HG03066 (cell line): ENCODE results near the gene ARID2.

Experiments used
- ATAC-seq: cut with Tn5 transposase; IDR thresholded peaks from one replicate; pipeline ENCODE4 v1.9.1; 2021; ENCODE audit warnings: low read depth; ENCODE audit not compliant: unreplicated experiment

Gene ARID2

GRCh38 chr12:45721369-45721768, 8.1 kb upstream of the ARID2 start:
- ATAC-seq = no peak

GRCh38 chr12:45721954-45722353, 7.6 kb upstream of the ARID2 start:
- ATAC-seq = no peak

GRCh38 chr12:45725631-45726602, 3.6 kb upstream of the ARID2 start:
- ATAC-seq = no peak

- ATAC-seq = no peak
Observed at GRCh38 chr12:45726603-45727300, 2.8 kb upstream of the ARID2 start.

GRCh38 chr12:45727301-45727979, 2.1 kb upstream of the ARID2 start:
- ATAC-seq = peak; percentile 46

- peak; percentile 0 for ATAC-seq
Observed at GRCh38 chr12:45727980-45728629, 1.4 kb upstream of the ARID2 start.

GRCh38 chr12:45728630-45729232, 775 bp upstream of the ARID2 start:
- peak; percentile 44 for ATAC-seq

GRCh38 chr12:45730084-45730347, 510 bp downstream of the ARID2 start:
- no peak for ATAC-seq

GRCh38 chr12:45730348-45731189, 1.1 kb downstream of the ARID2 start:
- no peak for ATAC-seq

GRCh38 chr12:45731190-45731775, 1.8 kb downstream of the ARID2 start:
- ATAC-seq = no peak

GRCh38 chr12:45732250-45732649, 2.7 kb downstream of the ARID2 start:
- ATAC-seq = no peak

- ATAC-seq = no peak
Observed at GRCh38 chr12:45732936-45733335, 3.4 kb downstream of the ARID2 start.

GRCh38 chr12:45737638-45738037, 8.1 kb downstream of the ARID2 start:
- ATAC-seq = no peak

- ATAC-seq = no peak
Observed at GRCh38 chr12:45742590-45742989, 13.1 kb downstream of the ARID2 start.

GRCh38 chr12:45743247-45743646, 13.7 kb downstream of the ARID2 start:
- no peak for ATAC-seq

- ATAC-seq = no peak
Observed at GRCh38 chr12:45745861-45746277, 16.4 kb downstream of the ARID2 start.

GRCh38 chr12:45756666-45757065, 27.2 kb downstream of the ARID2 start:
- no peak for ATAC-seq

GRCh38 chr12:45757172-45757571, 27.7 kb downstream of the ARID2 start:
- ATAC-seq = no peak

GRCh38 chr12:45760333-45760732, 30.8 kb downstream of the ARID2 start:
- ATAC-seq = no peak
